ENCODE data around the gene MAP6D1.

MAP6D1 gene

GRCh38 chr3:183825456-183826161, at the start of gene MAP6D1:
TSS of gene MAP6D1 (minus strand) at chr3:183825577. CDS start at chr3:183825547, 30 bp downstream.
- ATAC-seq, result peak; percentile 50 to 57

DNA sequence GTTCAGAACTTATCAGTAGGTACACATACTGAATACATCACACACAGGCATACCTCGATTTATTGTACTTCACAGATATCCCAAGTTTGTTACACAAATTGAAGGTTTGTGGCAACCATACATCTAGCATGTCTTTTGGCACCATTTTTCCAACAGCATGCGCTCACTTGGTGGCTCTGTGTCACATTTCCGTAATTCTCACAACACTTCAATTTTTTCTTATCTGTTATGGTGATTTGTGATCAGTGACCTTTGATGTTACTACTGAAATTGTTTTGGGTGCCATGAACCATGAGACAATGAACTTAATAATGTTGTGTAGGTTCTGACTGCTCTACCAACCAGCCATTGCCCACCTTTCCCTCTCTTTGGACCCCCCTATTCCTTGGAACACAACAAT, 48.5 kb upstream of the MAP6D1 start:
- no peak for ATAC-seq

DNA sequence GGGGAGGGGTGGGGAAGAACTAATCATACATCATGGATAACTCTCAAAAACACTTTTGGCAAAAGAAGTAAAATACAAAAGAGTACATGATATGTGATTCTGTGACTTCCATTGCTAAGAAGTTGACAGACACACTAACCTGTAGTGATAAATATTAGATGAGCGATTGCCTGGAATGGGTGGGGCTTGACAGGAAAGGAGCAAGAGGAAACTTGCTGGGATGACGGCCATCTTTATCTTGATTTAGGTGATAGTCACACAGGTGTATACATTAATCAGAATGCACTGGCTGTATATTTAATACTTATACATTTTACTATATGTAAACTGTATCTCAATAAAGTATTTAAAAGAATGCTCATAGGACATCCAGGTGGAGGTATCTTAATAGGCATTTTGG, 46.2 kb upstream of the MAP6D1 start:
- no peak for ATAC-seq

DNA sequence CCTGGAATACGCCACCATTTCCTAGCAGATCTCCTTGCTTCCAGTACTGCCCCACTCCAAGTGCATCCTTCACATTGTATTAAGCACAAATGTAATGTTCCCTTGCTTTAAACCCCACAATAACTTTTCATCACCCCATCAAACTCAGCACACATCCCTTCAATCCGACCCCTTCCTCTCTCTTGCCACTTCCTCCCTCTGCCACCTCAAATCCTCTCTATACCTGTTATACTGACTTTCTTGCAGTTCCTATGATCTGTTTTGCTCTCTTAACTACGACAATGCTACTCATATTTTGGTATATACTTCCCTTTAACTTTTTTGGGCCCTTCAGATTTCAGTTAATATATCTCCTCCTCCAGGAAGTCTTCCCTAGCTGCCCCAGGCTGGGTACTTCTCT, 45.2 kb upstream of the MAP6D1 start:
- ATAC-seq, result no peak

DNA sequence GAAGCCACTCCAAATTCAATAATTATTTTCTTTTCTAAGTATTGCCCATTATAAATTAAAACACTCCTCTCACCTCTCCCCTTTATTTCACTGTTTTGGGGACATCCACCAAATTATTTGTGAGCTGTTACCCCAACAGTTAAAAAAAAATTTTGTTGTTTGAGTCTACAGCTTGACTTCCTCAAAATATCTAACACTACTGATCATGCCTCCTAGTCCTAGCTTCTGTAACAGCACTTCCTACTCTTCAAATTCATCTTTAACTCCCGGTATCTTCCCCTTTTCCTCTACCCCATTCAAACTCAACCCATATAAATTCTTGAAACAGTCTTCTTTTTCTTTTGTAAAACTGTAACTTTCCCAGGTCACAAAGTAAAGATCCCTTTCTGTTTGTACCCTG, 43.4 kb upstream of the MAP6D1 start:
- no peak for ATAC-seq

GRCh38 chr3:183862610-183863009, 37.2 kb upstream of the MAP6D1 start:
- ATAC-seq, result no peak

GRCh38 chr3:183857863-183858262, 32.5 kb upstream of the MAP6D1 start:
- ATAC-seq, result no peak

DNA sequence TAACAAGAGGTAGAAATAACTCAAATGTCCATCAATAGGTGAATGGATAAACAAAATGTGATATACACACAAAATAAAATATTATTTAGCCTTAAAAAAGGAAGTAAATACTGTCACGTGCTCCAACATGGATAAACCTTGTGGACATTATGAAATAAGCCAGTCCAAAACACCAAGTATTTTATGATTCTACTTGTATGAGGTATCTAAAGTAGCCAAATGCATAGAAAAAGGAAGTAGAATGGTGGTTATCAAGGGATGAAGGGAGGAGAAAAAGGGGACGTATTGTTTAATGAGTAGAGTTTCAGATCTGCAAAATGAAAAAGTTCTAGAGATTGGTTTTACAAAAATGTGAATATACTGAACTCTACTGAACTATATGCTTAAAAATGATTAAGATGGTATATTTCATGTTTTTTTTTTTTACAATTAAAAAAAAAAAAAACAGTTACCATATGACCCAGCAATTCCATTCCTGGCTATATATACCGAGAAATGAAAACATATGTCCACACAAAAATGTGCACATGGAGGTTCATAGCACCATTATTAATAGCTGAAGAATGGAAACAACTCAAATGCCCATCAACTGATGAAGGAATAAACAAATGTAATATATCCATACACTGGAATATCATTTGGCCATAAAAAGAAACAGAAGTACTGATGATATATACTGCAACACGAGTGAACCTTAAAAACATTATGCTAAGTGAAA, 29.1 kb upstream of the MAP6D1 start:
- ATAC-seq, result no peak

DNA sequence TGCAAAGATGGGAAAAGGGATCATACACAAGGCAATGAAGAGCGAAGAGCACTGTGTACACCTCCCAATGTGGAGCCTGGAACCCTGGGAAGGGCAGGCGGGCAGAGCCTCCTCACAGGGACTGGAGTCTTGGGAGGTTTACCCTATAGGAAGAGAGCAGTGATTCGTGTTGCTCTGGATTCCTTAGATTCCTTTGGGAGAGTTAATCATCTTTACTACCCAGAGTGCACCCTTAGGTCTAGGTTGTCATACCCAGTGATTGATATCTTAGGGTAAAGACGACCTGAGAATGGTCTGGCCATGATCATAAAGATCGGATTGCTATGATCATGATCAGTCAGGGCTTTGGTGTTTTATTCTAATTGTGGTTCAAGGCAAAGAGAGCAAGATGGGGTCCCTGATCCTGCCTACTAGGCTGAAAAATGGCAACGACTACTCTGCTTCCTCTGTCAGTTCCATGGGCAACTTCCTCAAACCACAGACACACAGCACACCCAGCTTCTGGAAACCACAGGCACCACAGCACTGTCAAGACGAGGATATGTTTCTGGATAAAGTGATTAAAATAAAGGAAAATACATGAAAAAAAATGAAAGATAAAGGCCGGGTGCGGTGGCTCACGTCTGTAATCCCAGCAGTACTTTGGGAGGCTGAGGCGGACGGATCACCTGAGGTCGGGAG, 20.4 kb upstream of the MAP6D1 start:
- ATAC-seq, result no peak

- no peak for ATAC-seq
Measured at GRCh38 chr3:183845090-183845489, 19.7 kb upstream of the MAP6D1 start.

GRCh38 chr3:183844606-183845005, 19.2 kb upstream of the MAP6D1 start:
- no peak for ATAC-seq

- ATAC-seq, result no peak
Measured at GRCh38 chr3:183839751-183840150, 14.4 kb upstream of the MAP6D1 start.

DNA sequence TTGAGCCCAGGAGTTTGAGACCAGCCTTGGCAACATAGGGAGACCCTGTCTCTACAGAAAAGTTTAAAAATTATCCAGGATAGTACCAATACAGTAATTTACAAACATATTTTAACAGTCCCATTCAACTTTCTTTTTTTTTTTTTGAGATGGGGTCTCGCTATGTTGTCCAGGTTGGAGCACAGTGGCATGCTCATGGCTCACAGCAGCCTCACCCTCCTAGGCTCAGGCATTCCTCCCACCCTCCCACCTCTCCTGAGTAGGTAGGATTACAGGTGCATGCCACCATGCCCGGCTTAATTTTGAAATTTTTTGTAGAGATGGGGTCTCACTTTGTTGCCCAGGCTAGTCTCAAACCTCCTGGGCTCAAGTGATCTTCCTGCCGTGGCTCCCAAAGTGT, 12.5 kb upstream of the MAP6D1 start:
- ATAC-seq, result no peak

DNA sequence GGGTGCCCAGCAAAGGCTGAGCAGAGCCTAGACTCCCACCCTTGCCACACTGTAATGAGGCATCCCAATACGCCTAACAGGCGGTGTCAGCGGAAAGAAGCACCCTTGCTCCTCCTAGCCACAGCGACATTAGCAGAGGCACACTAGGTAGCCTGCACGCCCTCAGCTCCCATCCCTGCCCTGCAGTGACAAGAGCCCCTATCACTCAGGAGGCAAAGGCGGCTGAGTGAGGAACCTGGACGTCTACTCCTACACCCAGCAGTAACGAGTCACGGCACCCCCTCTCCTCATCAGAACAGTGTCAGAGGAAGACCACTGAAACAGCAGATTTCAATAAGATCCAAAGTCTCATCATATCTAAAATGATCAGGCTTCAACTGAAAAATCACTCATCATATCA, 12.0 kb upstream of the MAP6D1 start:
- no peak for ATAC-seq

DNA sequence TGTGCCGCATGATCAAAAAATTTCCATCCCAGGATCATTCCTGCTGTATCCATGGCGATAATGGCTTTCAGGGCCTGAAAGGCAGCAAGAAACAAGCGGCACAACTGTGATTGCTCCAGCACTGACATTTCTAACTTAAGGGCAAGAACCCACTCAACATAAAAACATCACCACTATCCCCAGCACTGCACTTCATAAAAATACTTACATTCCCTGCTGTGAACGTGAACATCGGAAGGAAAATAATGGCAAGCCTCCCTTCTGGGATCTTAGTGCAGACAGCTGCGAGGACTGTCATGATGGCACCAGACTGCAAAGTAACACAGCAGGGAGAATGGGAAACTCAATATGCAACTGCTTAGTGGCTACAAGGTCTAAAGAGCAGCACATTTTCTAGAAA, 8.1 kb upstream of the MAP6D1 start:
- no peak for ATAC-seq

GRCh38 chr3:183830187-183830586, 4.8 kb upstream of the MAP6D1 start:
- no peak for ATAC-seq

- no peak for ATAC-seq
Measured at GRCh38 chr3:183829466-183829865, 4.1 kb upstream of the MAP6D1 start.

GRCh38 chr3:183828538-183828870, 3.1 kb upstream of the MAP6D1 start:
- ATAC-seq, result no peak

DNA sequence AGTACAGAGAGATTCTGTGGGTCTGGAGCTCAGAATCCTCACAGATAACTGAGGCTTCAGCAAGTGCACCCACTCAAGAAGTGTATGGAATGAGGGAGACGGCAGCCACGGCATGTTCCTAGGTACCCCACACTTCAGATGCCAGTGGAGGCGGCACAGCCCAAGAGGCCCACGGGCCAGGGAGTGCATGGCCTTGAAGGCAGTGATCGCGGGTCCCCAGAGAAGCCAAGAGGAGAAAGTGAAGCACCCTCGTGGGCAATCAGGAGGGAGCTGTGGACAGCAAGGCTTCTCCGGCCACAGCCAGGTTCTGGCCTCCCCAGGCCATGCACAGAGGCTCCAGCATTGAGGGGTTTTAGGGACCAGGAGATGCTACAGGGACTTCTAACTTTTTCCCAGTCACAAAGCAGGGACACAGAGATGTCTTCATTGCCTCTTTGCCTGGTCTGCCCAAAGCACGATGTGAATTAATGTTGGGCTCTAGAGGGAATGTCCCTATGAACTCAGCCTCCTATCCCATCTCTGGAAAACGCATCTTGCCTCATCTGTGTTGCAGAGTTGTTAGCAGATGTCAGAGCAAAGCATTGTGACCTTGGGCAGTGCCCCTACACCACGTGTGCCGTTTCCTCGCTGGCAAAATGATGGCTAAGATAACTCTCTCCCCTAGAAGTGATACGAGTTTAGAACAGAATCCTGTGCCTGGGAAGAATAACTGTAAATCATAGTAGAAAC, 2.6 kb upstream of the MAP6D1 start:
- ATAC-seq, result no peak

GRCh38 chr3:183826448-183827250, 1.3 kb upstream of the MAP6D1 start:
- no peak for ATAC-seq

DNA sequence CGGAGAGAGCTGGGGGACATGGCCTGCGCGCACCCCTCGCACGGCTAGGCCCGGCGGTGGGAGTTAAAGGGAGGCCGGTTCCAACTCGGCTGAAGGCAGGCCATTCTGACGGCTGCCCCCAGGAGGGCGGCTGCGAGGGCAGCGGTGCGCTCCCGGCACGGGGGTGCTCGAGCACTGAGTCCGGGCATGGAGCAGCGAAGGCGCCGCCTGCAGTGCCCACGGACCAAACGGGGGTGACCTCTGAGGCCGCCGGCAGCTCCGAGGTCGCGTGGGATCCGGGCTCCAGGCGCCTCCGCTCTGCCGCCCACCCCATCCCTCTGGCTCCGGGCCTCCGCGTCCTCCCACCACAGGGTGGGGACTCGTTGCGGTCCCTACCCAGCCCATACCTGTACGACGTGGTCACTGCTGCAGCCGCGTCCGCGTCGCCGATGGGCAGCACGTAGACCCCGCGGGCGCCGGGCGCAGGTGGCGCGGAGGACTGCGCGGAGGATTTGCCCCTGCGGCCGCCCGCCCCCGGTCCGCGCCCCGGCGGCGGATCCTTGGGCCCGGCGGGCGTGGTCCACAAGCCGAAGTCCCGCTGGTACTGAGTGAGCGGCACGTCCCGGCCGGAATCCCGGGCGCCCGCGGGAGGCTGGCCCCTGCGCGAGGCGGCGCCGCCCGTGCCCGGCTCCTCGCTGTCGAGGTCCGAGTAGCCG, 469 bp downstream of the MAP6D1 start:
- ATAC-seq, result peak; percentile 31 to 33

GRCh38 chr3:183823963-183824362, 1.4 kb downstream of the MAP6D1 start:
- ATAC-seq, result no peak

All from activated CD4-positive, CD25-positive, alpha-beta regulatory T cell treated with anti-CD3 and anti-CD28 coated beads, Interleukin-2, amount 50 U/mL, for 24 hours (primary cell).